SK-N-SH (cell line): Measurements from ENCODE around the gene MRGPRE. TPM values are rescaled to one million over a fixed set of nuclear protein-coding genes. Genes with fewer than 3 reads are reported as not detected.

ENCODE experiments used
- CTCF ChIA-PET: fragments of 300-600, 350-600 bp; formaldehyde crosslinking; extraction: SDS; loops from one replicate; lab custom pipeline; 2021; lab: Yijun Ruan, JAX
- POLR2A ChIA-PET: fragments of 350-600 bp; sonication (Branson Sonifier 250); formaldehyde crosslinking; extraction: SDS; loops from one replicate; lab custom pipeline; 2020; ENCODE audit warnings: antibody characterized with exemption, inconsistent platforms; lab: Yijun Ruan, JAX
- DNase-seq: peaks from one replicate; pipeline ENCODE4 v3.0.0; 2012
- H2AFZ ChIP-seq: fragments of 200-600 bp; sonication (generic); 2 replicates; pipeline ENCODE4 v1.8.1; 2016; ENCODE audit warnings: antibody characterized with exemption, mild to moderate bottlenecking, low read depth
- H3F3A ChIP-seq: fragments of 200-600 bp; sonication (generic); replicated peaks from 2 replicates; pipeline ENCODE3; 2016; ENCODE audit warnings: antibody characterized with exemption, mild to moderate bottlenecking; ENCODE audit not compliant: insufficient read depth
- H3K27ac ChIP-seq, 2 experiments: fragments of 200-500 bp in 1 of 2; fragments of 200-600 bp in 1 of 2; sonication (Bioruptor generic) in 1 of 2; sonication (generic), shearing (Covaris generic) in 1 of 2; 2 replicates each; pipeline versions ENCODE4 v1.5.1 to v1.6.1; 2014 to 2016; ENCODE audit warnings: low read depth in 2 of 2, inconsistent platforms in 1 of 2, low read length in 1 of 2, mild to moderate bottlenecking in 1 of 2, mixed read lengths in 1 of 2
- H3K27me3 ChIP-seq: fragments of 200-600 bp; sonication (generic), shearing (Covaris generic); 2 replicates; pipeline ENCODE4 v1.6.1; 2016; ENCODE audit warnings: mixed run types; ENCODE audit not compliant: insufficient read depth
- H3K36me3 ChIP-seq, 2 experiments: fragments of 200-500 bp in 1 of 2; fragments of 200-600 bp in 1 of 2; sonication (Bioruptor generic) in 1 of 2; sonication (generic) in 1 of 2; replicated peaks in 1 of 2; 2 replicates each; pipeline versions ENCODE3 to v1.5.1; 2014 to 2016; ENCODE audit warnings: low read length in 1 of 2, mild to moderate bottlenecking in 1 of 2; ENCODE audit not compliant: insufficient read depth in 2 of 2, control insufficient read depth in 1 of 2
- H3K4me1 ChIP-seq, 2 experiments: fragments of 200-500 bp in 1 of 2; fragments of 200-600 bp in 1 of 2; sonication (Bioruptor generic) in 1 of 2; sonication (generic), shearing (Covaris generic) in 1 of 2; 2 replicates each; pipeline versions ENCODE4 v1.5.1 to v1.6.1; 2014 to 2016; ENCODE audit warnings: low read depth in 1 of 2, low read length in 1 of 2, mixed run types in 1 of 2; ENCODE audit not compliant: insufficient read depth in 2 of 2, control insufficient read depth in 1 of 2
- H3K4me2 ChIP-seq: fragments of 200-600 bp; sonication (generic), shearing (Covaris generic); 2 replicates; pipeline ENCODE4 v1.6.1; 2017; ENCODE audit warnings: mixed run types
- H3K4me3 ChIP-seq, 2 experiments: fragments of 200-500 bp in 1 of 2; fragments of 200-600 bp in 1 of 2; sonication (Bioruptor generic) in 1 of 2; sonication (generic), shearing (Covaris generic) in 1 of 2; 2 replicates each; pipeline versions ENCODE4 v1.5.1 to v1.8.1; 2014 to 2016; ENCODE audit warnings: low read depth in 2 of 2, inconsistent platforms in 1 of 2, low read length in 1 of 2, mild to moderate bottlenecking in 1 of 2, mixed read lengths in 1 of 2, moderate library complexity in 1 of 2
- H3K79me2 ChIP-seq: fragments of 200-600 bp; sonication (generic); 2 replicates; pipeline ENCODE4 v1.8.1; 2017; ENCODE audit warnings: mild to moderate bottlenecking; ENCODE audit not compliant: insufficient read depth
- H3K9ac ChIP-seq: fragments of 200-600 bp; sonication (generic); 2 replicates; pipeline ENCODE4 v1.6.1; 2017; ENCODE audit warnings: mixed run types
- H3K9me2 ChIP-seq: fragments of 200-600 bp; sonication (generic); 2 replicates; pipeline ENCODE4 v1.6.1; 2017; ENCODE audit warnings: mixed run types
- H3K9me3 ChIP-seq: fragments of 200-600 bp; sonication (generic); 2 replicates; pipeline ENCODE4 v1.6.1; 2017; ENCODE audit warnings: mixed run types, mild to moderate bottlenecking, moderate library complexity
- H4K20me1 ChIP-seq: fragments of 200-600 bp; sonication (generic); 2 replicates; pipeline ENCODE4 v1.6.1; 2017; ENCODE audit warnings: mild to moderate bottlenecking, mixed run types; ENCODE audit not compliant: insufficient read depth
- ELF1 ChIP-seq: IDR thresholded peaks from 2 replicates; pipeline ENCODE4 v1.4.0; 2012
- EZH2phosphoT487 ChIP-seq: fragments of 200-600 bp; sonication (generic); IDR thresholded peaks from 2 replicates; pipeline ENCODE4 v1.6.1; 2017; ENCODE audit warnings: low read depth, mixed run types, mild to moderate bottlenecking, antibody characterized with exemption, moderate library complexity, borderline replicate concordance
- FOSL2 ChIP-seq: IDR thresholded peaks from 2 replicates; pipeline ENCODE4 v1.4.0; 2012; ENCODE audit warnings: low read depth, mild to moderate bottlenecking, moderate library complexity, borderline replicate concordance
- FOXJ3 ChIP-seq: sonication (generic); formaldehyde crosslinking; IDR thresholded peaks from 2 replicates; pipeline ENCODE4 v1.5.1; 2020; ENCODE audit warnings: mild to moderate bottlenecking, missing genetic modification reagents
- FOXM1 ChIP-seq: IDR thresholded peaks from 2 replicates; pipeline ENCODE4 v1.4.0; 2012; ENCODE audit warnings: low read depth, mild to moderate bottlenecking
- GATA2 ChIP-seq: sonication (generic); formaldehyde crosslinking; IDR thresholded peaks from 2 replicates; pipeline ENCODE4 v1.5.0; 2020; ENCODE audit warnings: mild to moderate bottlenecking, missing genetic modification reagents
- POLR2AphosphoS5 ChIP-seq: IDR thresholded peaks from 2 replicates; pipeline ENCODE4 v1.6.1; 2012; ENCODE audit warnings: low read depth, low read length
- RAD21 ChIP-seq: IDR thresholded peaks from 2 replicates; pipeline ENCODE4 v1.6.1; 2012; ENCODE audit warnings: mild to moderate bottlenecking, low read length
- REST ChIP-seq: IDR thresholded peaks from 2 replicates; pipeline ENCODE4 v1.6.1; 2012; ENCODE audit warnings: mild to moderate bottlenecking, low read depth, low read length, moderate library complexity
- RFX5 ChIP-seq: IDR thresholded peaks from 2 replicates; pipeline ENCODE4 v1.6.1; 2012; ENCODE audit warnings: mild to moderate bottlenecking, improper control_type of control experiment, low read length
- SIN3A ChIP-seq: IDR thresholded peaks from 2 replicates; pipeline ENCODE4 v1.6.1; 2012; ENCODE audit warnings: low read depth, mild to moderate bottlenecking, low read length, moderate library complexity, borderline replicate concordance
- TAF1 ChIP-seq: IDR thresholded peaks from 2 replicates; pipeline ENCODE4 v1.6.1; 2012; ENCODE audit warnings: low read depth, mild to moderate bottlenecking, low read length, moderate library complexity, borderline replicate concordance
- TCF12 ChIP-seq: IDR thresholded peaks from 2 replicates; pipeline ENCODE4 v1.4.0; 2012
- TEAD4 ChIP-seq: IDR thresholded peaks from 2 replicates; pipeline ENCODE4 v1.4.0; 2012; ENCODE audit warnings: mild to moderate bottlenecking, borderline replicate concordance; ENCODE audit not compliant: insufficient read depth
- USF1 ChIP-seq: IDR thresholded peaks from 2 replicates; pipeline ENCODE4 v1.4.0; 2012; ENCODE audit warnings: low read depth, borderline replicate concordance
- WGBS: methylation state at CpG from one replicate; pipeline ENCODE4 v1.1.6; 2017; ENCODE audit warnings: low lambda C conversion rate; 5-methylcytosine and 5-hydroxymethylcytosine counted together
- polyA plus RNA-seq, 3 experiments: library from polyadenylated mRNA; depleted of rRNA; stranded (reverse); fragments of >200 nt; gene quantifications; 2 replicates each; pipeline ENCODE4 v1.2.3, GENCODE V29; 2012

The MRGPRE gene
- polyA plus RNA-seq, 1 of the 3 experiments (the other 2 are of a cell fraction) = not detected

GRCh38 chr11:3225159-3225758, 7.0 kb downstream of the MRGPRE start:
- Histone ChIP-seq H3K9me2 (no peaks in the 10 kb centered on the region), H2AFZ (no peak overlapping the region), H3F3A (no peaks in the 10 kb centered on the region), H3K4me3 (no peak overlapping the region), H3K36me3 (no peaks in the 10 kb centered on the region), H3K27ac (no peak overlapping the region), H3K27me3 (no peaks in the 10 kb centered on the region), H4K20me1 (no peaks in the 10 kb centered on the region), H3K79me2 (no peaks in the 10 kb centered on the region), H3K4me2 (no peak overlapping the region), H3K9me3 (no peaks in the 10 kb centered on the region), H3K9ac (no peak overlapping the region), H3K4me1 (no peaks in the 10 kb centered on the region; a peak in 1 of 4 replicates)
- ChIA-PET CTCF (interaction anchor here (1.0 to 2.9 kb wide), 4 partner anchors 9 to 188 kb away, joined by 3 to 18 read pairs (median 8); no protein-coding TSS in a partner anchor), POLR2A (no interaction called here)
- TF ChIP-seq FOXJ3 (no peak), SIN3A (no peak), ELF1 (no peak), RFX5 (no peak), TAF1 (no peak), USF1 (no peak), FOSL2 (no peak), FOXM1 (no peak), POLR2AphosphoS5 (no peak), TEAD4 (no peak), RAD21 (no peak), TCF12 (no peak), GATA2 (CRISPR knock-in tag) (no peak), REST (no peak), EZH2phosphoT487 (no peak)
- 74% methylated on average over 12 of the region's 17 CpGs for WGBS
- peak; percentile 39 for DNase-seq
